DMS114 treated with DMSO at 0.1 percent for 48 hours (cell line): ENCODE measurements around the gene AGBL5.
"Not testable (repeated sequence)": the region's sequence is repeated elsewhere in the genome, so short reads cannot be mapped to it uniquely, and the experiment has no call there.

Experiments
- DNase-seq: peaks from one replicate; lab custom pipeline; 2025; ENCODE audit not compliant: unreplicated experiment; lab: John Stamatoyannopoulos, UW

AGBL5 gene

GRCh38 chr2:27115519-27115918 lies 64.1 kb downstream of the AGBL5 start:
- DNase-seq: no peak

- DNase-seq: no peak
Observed at GRCh38 chr2:27117995-27118524, 66.6 kb downstream of the AGBL5 start.

GRCh38 chr2:27118525-27119329 lies 67.3 kb downstream of the AGBL5 start, which contains the start of gene CGREF1:
Gene CGREF1, minus strand, starts transcription at chr2:27119128. Its CDS starts 14,762 bp downstream, at chr2:27104366.
- no peak for DNase-seq

GRCh38 chr2:27119330-27119670 lies 67.8 kb downstream of the AGBL5 start:
- not testable (repeated sequence) for DNase-seq
